Choroid plexus epithelial cell (primary cell): ENCODE measurements around the gene SBK3.

ENCODE experiments used
- DNase-seq: peaks from one replicate; pipeline ENCODE4 v3.0.0-alpha.2; 2010; ENCODE audit warnings: low read depth
- H3K4me3 ChIP-seq: 2 replicates; pipeline ENCODE4 v1.5.1; 2011; ENCODE audit warnings: low read depth, mild to moderate bottlenecking, control low read depth, low read length, moderate library complexity
- TF ChIP-seq, protein P1 (sequence below): conservative IDR thresholded peaks from 2 replicates; pipeline ENCODE4 v1.5.1; 2011; ENCODE audit warnings: low read depth, mild to moderate bottlenecking, control low read depth, inconsistent platforms, low read length, moderate library complexity

Gene SBK3, protein sequence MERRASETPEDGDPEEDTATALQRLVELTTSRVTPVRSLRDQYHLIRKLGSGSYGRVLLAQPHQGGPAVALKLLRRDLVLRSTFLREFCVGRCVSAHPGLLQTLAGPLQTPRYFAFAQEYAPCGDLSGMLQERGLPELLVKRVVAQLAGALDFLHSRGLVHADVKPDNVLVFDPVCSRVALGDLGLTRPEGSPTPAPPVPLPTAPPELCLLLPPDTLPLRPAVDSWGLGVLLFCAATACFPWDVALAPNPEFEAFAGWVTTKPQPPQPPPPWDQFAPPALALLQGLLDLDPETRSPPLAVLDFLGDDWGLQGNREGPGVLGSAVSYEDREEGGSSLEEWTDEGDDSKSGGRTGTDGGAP

DNA sequence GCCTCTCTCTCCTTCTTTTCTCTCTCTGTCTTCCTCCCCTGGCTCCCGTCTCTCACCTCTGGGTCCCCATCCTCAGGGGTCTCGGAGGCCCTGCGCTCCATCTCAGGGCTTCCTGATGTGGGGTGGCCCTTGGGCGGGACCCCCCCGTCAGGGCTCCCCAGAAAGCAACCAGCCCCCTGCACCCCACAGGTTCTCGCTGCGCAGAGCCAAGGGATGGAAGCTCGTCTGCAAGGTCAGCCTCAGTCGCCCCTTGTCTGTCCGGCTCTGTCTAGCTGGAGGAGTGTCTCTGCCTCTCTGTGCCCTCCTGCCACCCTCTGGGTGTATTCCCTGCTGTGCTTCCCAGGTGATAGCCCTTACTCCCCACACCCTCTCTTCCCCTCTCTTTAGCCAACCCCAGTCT, at the start of gene SBK3:
Gene SBK3 (minus strand): TSS at position 101 of the 400 bp plus-strand sequence. CDS start 0 bp downstream, at position 101.
- TF ChIP-seq, protein P1, sequence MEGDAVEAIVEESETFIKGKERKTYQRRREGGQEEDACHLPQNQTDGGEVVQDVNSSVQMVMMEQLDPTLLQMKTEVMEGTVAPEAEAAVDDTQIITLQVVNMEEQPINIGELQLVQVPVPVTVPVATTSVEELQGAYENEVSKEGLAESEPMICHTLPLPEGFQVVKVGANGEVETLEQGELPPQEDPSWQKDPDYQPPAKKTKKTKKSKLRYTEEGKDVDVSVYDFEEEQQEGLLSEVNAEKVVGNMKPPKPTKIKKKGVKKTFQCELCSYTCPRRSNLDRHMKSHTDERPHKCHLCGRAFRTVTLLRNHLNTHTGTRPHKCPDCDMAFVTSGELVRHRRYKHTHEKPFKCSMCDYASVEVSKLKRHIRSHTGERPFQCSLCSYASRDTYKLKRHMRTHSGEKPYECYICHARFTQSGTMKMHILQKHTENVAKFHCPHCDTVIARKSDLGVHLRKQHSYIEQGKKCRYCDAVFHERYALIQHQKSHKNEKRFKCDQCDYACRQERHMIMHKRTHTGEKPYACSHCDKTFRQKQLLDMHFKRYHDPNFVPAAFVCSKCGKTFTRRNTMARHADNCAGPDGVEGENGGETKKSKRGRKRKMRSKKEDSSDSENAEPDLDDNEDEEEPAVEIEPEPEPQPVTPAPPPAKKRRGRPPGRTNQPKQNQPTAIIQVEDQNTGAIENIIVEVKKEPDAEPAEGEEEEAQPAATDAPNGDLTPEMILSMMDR = no peak
- no peak for DNase-seq
- H3K4me3 ChIP-seq = no peak within 1 kb of the TSS

DNA sequence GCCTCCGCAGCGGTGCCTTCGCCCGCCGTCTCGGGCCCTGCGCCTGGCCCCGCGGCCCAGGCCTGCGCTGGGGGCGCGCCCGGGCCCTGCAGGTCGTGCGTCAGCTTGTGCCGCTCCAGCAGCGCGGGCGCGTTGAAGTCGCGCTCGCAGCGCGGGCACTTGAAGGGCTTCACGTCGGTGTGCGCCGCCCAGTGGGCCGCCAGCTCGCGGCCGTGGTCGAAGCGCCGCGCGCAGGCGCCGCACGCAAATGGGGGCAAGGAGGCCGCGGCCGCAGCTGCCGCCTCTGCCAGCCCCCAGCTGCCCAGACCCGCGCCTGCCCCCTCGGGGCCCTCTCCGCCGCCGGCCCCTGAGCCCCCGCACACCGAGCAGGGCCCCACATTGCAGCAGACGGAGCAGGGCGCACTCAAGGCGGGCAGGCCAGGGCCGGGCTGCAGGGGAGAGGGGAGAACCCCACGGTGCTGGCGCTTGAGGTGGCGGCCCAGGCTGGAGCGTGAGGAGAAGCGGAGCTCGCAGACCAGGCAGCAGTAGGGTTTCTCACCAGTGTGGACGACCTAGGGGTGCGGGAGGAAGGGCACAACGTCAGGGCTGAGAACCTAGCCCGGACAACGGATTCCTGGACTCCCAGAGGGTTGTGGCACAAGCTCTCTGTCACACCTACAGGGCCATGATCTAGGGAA, 47.9 kb upstream of the SBK3 start:
- TF ChIP-seq, protein P1 = no peak
- no peak overlapping the region for H3K4me3 ChIP-seq
- DNase-seq = no peak

DNA sequence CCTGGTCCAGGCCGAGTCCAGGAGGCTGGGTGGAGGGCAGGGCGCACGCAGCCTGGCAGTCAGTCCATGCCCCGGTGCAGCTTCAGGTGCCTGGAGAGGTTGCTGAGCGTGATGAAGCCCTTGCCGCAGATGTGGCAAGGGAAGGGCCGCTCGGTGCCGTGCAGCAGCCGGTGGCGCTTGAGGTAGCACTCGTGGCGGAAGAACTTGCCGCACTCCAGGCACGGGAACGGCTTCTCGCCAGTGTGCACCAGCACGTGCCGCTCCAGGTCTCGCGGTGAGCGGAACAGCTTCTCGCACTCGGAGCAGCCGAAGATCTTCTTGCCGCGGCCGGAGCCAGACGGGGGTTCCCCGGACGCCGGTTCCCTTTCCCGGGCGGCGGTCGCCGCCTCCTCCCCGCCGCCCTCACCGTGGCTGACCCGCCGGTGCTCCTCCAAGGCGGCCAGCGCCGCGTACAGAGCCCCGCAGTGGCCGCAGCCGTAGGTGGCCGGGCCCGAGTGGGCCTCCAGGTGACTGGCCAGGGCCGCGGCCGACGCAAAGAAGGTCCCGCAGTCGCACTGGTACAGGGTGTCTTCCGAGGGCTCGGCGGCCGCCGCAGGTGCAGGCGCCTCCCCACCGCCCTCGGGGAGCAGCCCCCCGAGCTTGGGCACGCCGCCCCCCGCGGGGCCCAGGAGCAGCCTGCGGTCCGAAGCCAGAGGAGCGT, 47.2 kb upstream of the SBK3 start:
- no peak overlapping the region for H3K4me3 ChIP-seq
- no peak for DNase-seq
- TF ChIP-seq, protein P1 = no peak

DNA sequence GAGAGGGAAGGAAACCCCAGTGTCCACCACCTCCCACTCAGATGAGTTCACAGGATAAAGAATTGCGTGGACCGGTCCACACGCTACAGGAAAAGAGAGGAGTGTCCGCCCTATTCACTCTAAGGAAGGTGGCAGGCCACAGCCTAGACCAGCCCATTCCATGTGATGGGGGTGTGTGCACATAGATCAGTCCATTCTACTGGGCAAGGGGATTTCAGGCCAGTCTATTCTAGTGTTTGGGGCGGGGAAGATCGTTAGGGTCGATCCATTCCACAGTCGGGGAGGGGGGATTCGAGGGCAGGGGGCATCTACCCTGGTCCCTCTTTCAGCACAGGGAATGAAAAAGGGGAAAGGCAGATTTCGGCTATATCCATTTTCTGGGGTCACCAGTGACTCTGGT, 46.2 kb upstream of the SBK3 start:
- TF ChIP-seq, protein P1 = no peak
- DNase-seq = no peak
- H3K4me3 ChIP-seq = no peak overlapping the region

DNA sequence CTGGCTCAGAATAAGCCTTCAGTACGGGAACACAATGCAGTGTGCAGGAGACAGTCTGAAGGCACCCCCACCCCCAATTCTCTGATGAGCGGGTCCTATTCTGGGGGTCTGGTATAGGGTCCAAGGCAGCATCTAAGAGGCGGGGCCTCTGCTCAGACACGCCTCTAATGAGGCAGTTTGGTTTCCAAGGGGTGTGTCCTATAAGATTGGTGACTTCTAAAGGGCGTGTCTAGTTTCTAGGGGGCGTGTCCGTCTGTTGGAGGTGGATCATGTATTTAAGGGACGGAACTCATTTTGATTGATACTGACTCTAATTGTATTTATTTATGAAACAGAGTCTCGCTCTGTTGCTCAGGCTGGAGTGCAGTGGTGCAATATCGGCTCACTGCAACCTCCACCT, 45.3 kb upstream of the SBK3 start:
- DNase-seq = peak; percentile 25
- no peak overlapping the region for H3K4me3 ChIP-seq
- TF ChIP-seq, protein P1 = no peak

DNA sequence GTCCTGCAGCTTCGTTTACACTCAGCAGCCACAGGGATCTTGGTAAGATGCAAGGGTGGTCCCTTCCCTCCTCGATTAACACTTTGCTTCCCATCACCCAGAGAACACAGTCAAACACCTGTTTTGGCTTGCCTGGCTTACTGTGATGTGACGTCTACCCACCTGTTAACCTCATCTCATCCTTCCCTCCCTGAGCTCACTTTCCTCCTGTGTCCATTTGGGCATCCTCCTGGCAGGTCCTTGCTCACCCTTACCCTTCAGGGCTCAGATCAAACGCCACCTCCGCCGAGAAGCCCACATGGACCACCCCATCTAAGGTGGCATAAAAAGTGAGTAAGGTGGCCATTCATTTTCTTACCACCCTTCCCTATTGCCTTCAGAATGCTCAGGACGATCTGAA, 44.8 kb upstream of the SBK3 start:
- TF ChIP-seq, protein P1 = no peak
- DNase-seq = no peak
- no peak overlapping the region for H3K4me3 ChIP-seq
